Activated CD4-positive, alpha-beta T cell treated with anti-CD3 and anti-CD28 coated beads, Interleukin-2, amount 50 U/mL, for 1 hour (primary cell): ENCODE data around the gene PDE12.
"Not testable (repeated sequence)": the region's sequence is repeated elsewhere in the genome, so short reads cannot be mapped to it uniquely, and the experiment has no call there.

Experiments
- DNase-seq: peaks from one replicate; pipeline ENCODE4 v3.0.0-alpha.2; 2020

PDE12 gene

GRCh38 chr3:57587905-57588304, 31.8 kb downstream of the PDE12 start:
- no peak for DNase-seq

DNA sequence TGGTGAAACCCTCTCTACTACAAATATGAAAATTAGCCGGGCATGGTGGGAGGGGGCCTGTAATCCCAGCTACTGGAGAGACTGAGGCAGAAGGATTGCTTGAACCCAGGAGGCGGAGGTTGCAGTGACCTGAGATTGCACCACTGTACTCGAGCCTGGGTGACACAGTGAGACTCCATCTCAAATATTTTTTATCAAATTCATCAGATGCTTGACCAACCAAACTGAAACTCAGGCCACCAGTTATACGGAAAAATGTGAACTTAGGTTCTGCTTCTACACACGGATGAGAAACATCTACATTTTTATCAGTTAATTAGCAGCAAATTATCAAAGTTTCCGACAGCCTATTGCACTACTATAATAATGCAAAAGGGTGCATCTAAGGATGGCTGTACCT, 36.2 kb downstream of the PDE12 start:
- no peak for DNase-seq

GRCh38 chr3:57594144-57594543, 38.1 kb downstream of the PDE12 start:
- no peak for DNase-seq

- no peak for DNase-seq
Observed at GRCh38 chr3:57594576-57594975, 38.5 kb downstream of the PDE12 start.

DNA sequence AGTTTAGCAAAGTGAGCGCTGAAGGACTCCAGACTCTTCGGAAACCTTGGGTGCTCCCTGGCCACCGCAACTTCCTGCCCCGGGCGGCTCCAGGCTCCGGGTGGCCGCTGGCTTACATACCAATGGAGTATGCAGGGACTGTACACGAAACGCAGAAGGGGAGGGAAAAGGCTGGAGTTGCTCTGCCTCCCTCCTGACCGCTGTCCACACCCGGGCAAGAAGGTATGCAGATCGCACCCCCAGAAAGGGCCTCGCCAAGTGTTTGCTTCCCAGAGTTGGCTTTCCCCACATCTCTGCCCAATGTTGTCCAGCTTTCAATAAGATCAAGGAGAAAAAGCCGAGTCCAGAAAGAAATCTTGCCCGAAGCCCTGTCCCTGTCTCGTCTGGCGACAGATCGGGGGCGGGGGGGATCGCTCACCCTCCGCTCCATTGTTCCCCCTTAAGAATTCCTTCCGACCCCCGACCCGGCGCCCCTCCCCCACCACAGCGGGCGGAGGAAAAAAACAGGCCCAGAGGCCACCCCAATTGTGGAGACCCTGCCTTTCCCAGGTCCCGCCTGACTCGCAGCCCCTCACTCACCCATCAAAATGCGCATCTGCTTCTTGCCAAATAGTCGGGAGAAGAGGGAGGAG, 40.5 kb downstream of the PDE12 start:
- peak; percentile 54 for DNase-seq

DNA sequence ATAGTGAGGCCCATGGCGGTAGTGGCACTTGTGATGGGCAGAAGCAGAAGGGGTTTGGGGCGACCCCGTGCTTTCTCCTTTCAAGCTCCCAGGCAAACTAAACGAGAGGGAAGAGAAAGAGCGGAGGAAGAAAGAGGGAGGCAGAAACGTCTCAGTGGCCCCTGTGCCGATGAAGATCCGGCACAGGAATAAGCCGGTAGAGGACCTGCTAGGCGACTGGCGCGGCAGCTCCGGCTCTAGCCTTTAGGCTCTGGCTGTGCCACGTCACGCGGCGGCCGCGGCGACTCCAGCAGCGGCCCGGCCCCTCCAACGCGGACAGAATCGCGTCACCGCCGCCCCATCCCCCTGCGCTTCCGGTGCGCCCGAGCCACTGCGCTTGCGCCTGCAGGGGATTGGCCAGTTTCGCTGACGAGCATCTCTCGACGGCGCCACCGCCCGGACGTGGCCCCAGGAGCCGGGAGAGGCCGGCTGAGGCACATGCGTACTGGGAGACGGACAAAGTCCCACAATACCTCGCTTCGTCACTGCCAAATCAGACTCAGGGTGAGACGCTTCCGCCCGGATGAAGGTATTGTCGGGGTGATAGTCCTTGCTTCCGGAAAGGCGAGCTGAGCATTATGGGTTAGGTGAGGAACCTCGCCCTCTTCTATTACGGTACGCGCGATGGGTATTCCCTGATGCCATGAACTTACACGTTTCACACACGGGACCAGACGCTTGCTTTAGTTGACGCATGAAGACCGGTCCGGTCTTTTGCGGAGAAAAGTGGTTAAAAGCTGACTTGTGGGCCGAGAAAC, 41.3 kb downstream of the PDE12 start, which contains the start of gene ARF4:
Gene ARF4, minus strand, starts transcription at position 218 of the 797 bp plus-strand sequence. Its CDS starts 204 bp downstream, at position 14.
- peak; percentile 99 for DNase-seq

DNA sequence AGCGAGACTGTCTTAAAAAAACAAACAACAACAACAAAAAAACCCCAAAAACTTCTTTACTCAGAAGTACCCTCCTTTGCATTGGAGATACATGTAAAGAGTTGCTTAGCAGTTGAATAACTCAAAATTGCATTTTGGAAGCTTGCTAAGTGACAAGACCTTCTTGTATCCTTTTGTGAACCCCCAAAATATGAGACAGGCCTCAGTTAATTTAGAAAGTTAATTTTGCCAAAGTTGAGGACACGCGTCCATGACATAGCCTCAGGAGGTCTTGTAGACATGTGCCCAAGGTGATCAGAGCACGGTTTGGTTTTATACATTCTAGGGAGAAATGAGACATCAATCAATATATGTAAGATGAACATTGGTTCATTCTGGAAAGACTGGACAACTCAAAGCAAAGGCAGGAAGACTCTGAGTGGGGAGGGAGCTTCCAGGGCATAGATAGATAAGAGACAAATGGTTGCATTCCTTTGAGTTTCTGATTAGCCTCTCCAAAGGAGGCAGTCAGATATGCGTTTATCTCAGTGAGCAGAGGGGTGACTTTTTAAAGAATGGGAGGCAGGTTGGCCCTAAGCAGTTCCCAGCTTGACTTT, 42.8 kb downstream of the PDE12 start:
- DNase-seq, result no peak

GRCh38 chr3:57600195-57600594, 44.1 kb downstream of the PDE12 start:
- DNase-seq, result no peak

DNA sequence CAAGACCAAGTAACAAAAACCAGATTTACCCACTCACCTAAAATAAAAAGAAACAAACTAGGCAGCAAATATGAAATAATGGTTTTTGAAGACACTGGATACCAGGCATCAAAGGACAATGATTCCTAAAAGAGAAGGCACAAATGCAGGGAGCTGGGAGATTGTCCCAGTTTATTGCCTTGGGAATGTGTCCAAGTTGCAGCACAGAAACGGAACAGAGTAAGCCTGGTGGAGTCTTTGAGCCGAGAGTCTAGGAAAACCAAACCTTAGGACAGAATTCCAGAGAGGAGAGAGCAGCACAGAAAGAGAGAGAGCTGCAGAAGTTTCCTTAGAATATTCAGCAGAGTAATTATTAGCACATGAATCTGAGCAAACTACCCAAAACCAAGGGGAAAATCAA, 48.9 kb downstream of the PDE12 start:
- no peak for DNase-seq

- no peak for DNase-seq
Observed at GRCh38 chr3:57605683-57606082, 49.6 kb downstream of the PDE12 start.

GRCh38 chr3:57611870-57612269, 55.8 kb downstream of the PDE12 start:
- not testable (repeated sequence) for DNase-seq

- no peak for DNase-seq
Observed at GRCh38 chr3:57616233-57616632, 60.2 kb downstream of the PDE12 start.
